Peyer's patch (tissue), 4 donors: Measurements from ENCODE around the gene BPI. TPM values are rescaled to one million over a fixed set of nuclear protein-coding genes. Genes with fewer than 3 reads are reported as not detected.
"Not testable (repeated sequence)": the region's sequence is repeated elsewhere in the genome, so short reads cannot be mapped to it uniquely, and the experiment has no call there.

Source experiments
- DNase-seq, 3 donors: peaks; one replicate each; pipeline ENCODE4 v3.0.0-alpha.2; 2017 to 2019
- H3K27ac ChIP-seq, 4 donors: fragments of 200-600 bp; sonication (generic); one replicate each; pipeline ENCODE4 v1.5.1; 2016 to 2019
- H3K27me3 ChIP-seq, 2 donors: fragments of 200-600 bp; sonication (generic); one replicate each; pipeline ENCODE4 v1.5.1; 2019
- H3K36me3 ChIP-seq, 3 donors: fragments of 200-600 bp; sonication (generic); one replicate each; pipeline ENCODE4 v1.5.1; 2016 to 2019
- H3K4me1 ChIP-seq, 4 donors: fragments of 200-600 bp; sonication (generic); one replicate each; pipeline ENCODE4 v1.5.1; 2016 to 2019
- H3K4me3 ChIP-seq, 4 donors: fragments of 200-600 bp; sonication (generic); 1 replicate in 3 of 4; 2 replicates in 1 of 4; pipeline ENCODE4 v1.5.1; 2016 to 2019; ENCODE audit warnings: mild to moderate bottlenecking in 1 of 4
- H3K9me3 ChIP-seq, 4 donors: fragments of 200-600 bp; sonication (generic); one replicate each; pipeline ENCODE4 v1.5.1; 2016 to 2019; ENCODE audit warnings: mild to moderate bottlenecking in 1 of 4
- CTCF ChIP-seq, 6 experiments: fragments of 450-650 bp in 4 of 6; fragments of 200-600 bp in 2 of 6; sonication (generic) in 1 of 6; IDR thresholded peaks; one replicate each; pipeline ENCODE4 v1.5.1; 2017 to 2019; ENCODE audit warnings: antibody characterized with exemption in 6 of 6, mild to moderate bottlenecking in 3 of 6, moderate library complexity in 1 of 6
- POLR2A ChIP-seq, 2 donors: fragments of 450-650 bp; IDR thresholded peaks; one replicate each; pipeline ENCODE4 v1.5.1; 2017; ENCODE audit warnings: antibody characterized with exemption in 2 of 2, mild to moderate bottlenecking in 2 of 2, moderate library complexity in 2 of 2
- total RNA-seq, 4 donors: library from RNA; depleted of rRNA; stranded (reverse); fragments of >200 nt; gene quantifications; one replicate each; pipeline ENCODE4 v1.1.0, GENCODE V29; 2016

Gene BPI
- total RNA-seq, 4 donors from 2014 or later: not detected

GRCh38 chr20:38313676-38314075 lies 9.7 kb downstream of the BPI start:
- no peak for DNase-seq
- no peaks in the 10 kb centered on the region for H3K27me3 ChIP-seq

GRCh38 chr20:38314350-38314749 lies 10.4 kb downstream of the BPI start:
- not testable (repeated sequence) for H3K27ac ChIP-seq, H3K4me3 ChIP-seq, H3K36me3 ChIP-seq, DNase-seq, H3K9me3 ChIP-seq, H3K27me3 ChIP-seq, H3K4me1 ChIP-seq

More at GRCh38 chr20:38313676-38314075, 9.7 kb downstream of the BPI start:
- Histone ChIP-seq H3K4me3 (no peak overlapping the region), H3K27ac (no peak overlapping the region), H3K4me1 (no peaks in the 10 kb centered on the region), H3K9me3 (no peaks in the 10 kb centered on the region), H3K36me3 (no peaks in the 10 kb centered on the region)
- TF ChIP-seq POLR2A (IDR thresholded peaks at IDR 0.05): no peak
- TF ChIP-seq CTCF (IDR thresholded peaks at IDR 0.05): no peak

- no peaks in the 10 kb centered on the region for H3K36me3 ChIP-seq
- DNase-seq: no peak
- no peaks in the 10 kb centered on the region for H3K27me3 ChIP-seq
- TF ChIP-seq POLR2A (IDR thresholded peaks at IDR 0.05) (no peak), CTCF (IDR thresholded peaks at IDR 0.05) (no peak)
- H3K4me1 ChIP-seq: no peaks in the 10 kb centered on the region
- no peak overlapping the region for H3K27ac ChIP-seq
- no peak overlapping the region for H3K4me3 ChIP-seq
- no peaks in the 10 kb centered on the region for H3K9me3 ChIP-seq
These were observed 11.5 kb downstream of the BPI start for GRCh38 chr20:38315290-38315966.

GRCh38 chr20:38316341-38316740 lies 12.4 kb downstream of the BPI start:
- H3K4me1 ChIP-seq: no peaks in the 10 kb centered on the region
- TF ChIP-seq CTCF (IDR thresholded peaks at IDR 0.05) (no peak), POLR2A (IDR thresholded peaks at IDR 0.05) (no peak)
- no peak overlapping the region for H3K27ac ChIP-seq
- H3K36me3 ChIP-seq: no peaks in the 10 kb centered on the region
- DNase-seq: no peak
- H3K9me3 ChIP-seq: no peaks in the 10 kb centered on the region
- no peaks in the 10 kb centered on the region for H3K27me3 ChIP-seq
- no peak overlapping the region for H3K4me3 ChIP-seq

- no peaks in the 10 kb centered on the region for H3K36me3 ChIP-seq
- H3K4me3 ChIP-seq: no peak overlapping the region
- no peaks in the 10 kb centered on the region for H3K4me1 ChIP-seq
- no peaks in the 10 kb centered on the region for H3K27me3 ChIP-seq
- DNase-seq: no peak
- no peaks in the 10 kb centered on the region for H3K9me3 ChIP-seq
- TF ChIP-seq CTCF (IDR thresholded peaks at IDR 0.05) (no peak), POLR2A (IDR thresholded peaks at IDR 0.05) (no peak)
- no peak overlapping the region for H3K27ac ChIP-seq
These were observed 13.5 kb downstream of the BPI start for GRCh38 chr20:38317422-38317821.

- no peak for DNase-seq
- Histone ChIP-seq H3K4me3 (no peak overlapping the region), H3K36me3 (no peaks in the 10 kb centered on the region), H3K9me3 (no peaks in the 10 kb centered on the region), H3K27ac (no peak overlapping the region), H3K27me3 (no peaks in the 10 kb centered on the region), H3K4me1 (no peaks in the 10 kb centered on the region)
- no peak for TF ChIP-seq CTCF (IDR thresholded peaks at IDR 0.05)
- no peak for TF ChIP-seq POLR2A (IDR thresholded peaks at IDR 0.05)
These were observed 16.3 kb downstream of the BPI start for GRCh38 chr20:38320221-38320620.
